CD4-positive, alpha-beta memory T cell (primary cell): ENCODE data around the gene HM13. TPM values are rescaled to one million over a fixed set of nuclear protein-coding genes. Genes with fewer than 3 reads are reported as not detected.
A peak's percentile ranks its signal among the peaks of the same experiment; 100 is the strongest.

Experiments
- CTCF ChIA-PET: fragments of 350-600 bp; sonication (Branson Sonifier 250); formaldehyde crosslinking; loops from one replicate; lab custom pipeline; 2021; ENCODE audit warnings: inconsistent platforms; ENCODE audit not compliant: partially characterized antibody; lab: Charles Lee
- POLR2A ChIA-PET: fragments of 350-600 bp; sonication (Branson Sonifier 250); formaldehyde crosslinking; loops from one replicate; lab custom pipeline; 2021; ENCODE audit not compliant: partially characterized antibody; lab: Charles Lee
- DNase-seq, 5 donors: peaks; one replicate each; pipeline versions ENCODE4 v3.0.0 to v3.0.0-alpha.2; 2020 to 2022; ENCODE audit warnings: mixed read lengths in 1 of 5
- H3K27ac ChIP-seq: one replicate; pipeline ENCODE4 v1.7.0; 2013; ENCODE audit warnings: low read depth, low read length
- H3K27me3 ChIP-seq: 2 replicates; pipeline ENCODE4 v1.7.0; 2013; ENCODE audit warnings: mild to moderate bottlenecking, low read length, moderate library complexity; ENCODE audit not compliant: insufficient read depth
- H3K36me3 ChIP-seq: 2 replicates; pipeline ENCODE4 v1.7.0; 2013; ENCODE audit warnings: mild to moderate bottlenecking, low read length, moderate library complexity; ENCODE audit not compliant: insufficient read depth
- H3K4me1 ChIP-seq: 2 replicates; pipeline ENCODE4 v1.7.0; 2013; ENCODE audit warnings: mild to moderate bottlenecking, low read length, moderate library complexity; ENCODE audit not compliant: insufficient read depth
- H3K4me3 ChIP-seq, 2 donors: one replicate each; pipeline ENCODE4 v1.7.0; 2013; ENCODE audit warnings: low read length in 2 of 2, mild to moderate bottlenecking in 1 of 2
- H3K9me3 ChIP-seq, 2 donors: one replicate each; pipeline ENCODE4 v1.7.0; 2013; ENCODE audit warnings: low read length in 2 of 2, control low read depth in 1 of 2; ENCODE audit not compliant: control insufficient read depth in 1 of 2
- H3K27ac Mint-ChIP-seq, 7 donors: one replicate each; pipeline ENCODE4 v1.8.0; 2020 to 2021; ENCODE audit warnings: mixed read lengths in 7 of 7, mild to moderate bottlenecking in 6 of 7, inconsistent platforms in 3 of 7, moderate library complexity in 3 of 7
- H3K27me3 Mint-ChIP-seq, 2 donors: one replicate each; pipeline ENCODE4 v1.8.0; 2020 to 2021; ENCODE audit warnings: mixed read lengths in 2 of 2
- H3K36me3 Mint-ChIP-seq, 2 donors: one replicate each; pipeline ENCODE4 v1.8.0; 2020 to 2021; ENCODE audit warnings: mixed read lengths in 2 of 2, inconsistent platforms in 1 of 2, mild to moderate bottlenecking in 1 of 2
- H3K4me1 Mint-ChIP-seq, 4 donors: one replicate each; pipeline ENCODE4 v1.8.0; 2020 to 2021; ENCODE audit warnings: mixed read lengths in 4 of 4, mild to moderate bottlenecking in 1 of 4
- H3K4me3 Mint-ChIP-seq, 8 donors: one replicate each; pipeline ENCODE4 v1.8.0; 2020 to 2021; ENCODE audit warnings: mixed read lengths in 8 of 8, mild to moderate bottlenecking in 7 of 8, moderate library complexity in 6 of 8, inconsistent platforms in 3 of 8
- H3K9me3 Mint-ChIP-seq, 8 donors: one replicate each; pipeline ENCODE4 v1.8.0; 2020 to 2021; ENCODE audit warnings: mixed read lengths in 8 of 8, mild to moderate bottlenecking in 5 of 8, inconsistent platforms in 3 of 8, moderate library complexity in 1 of 8
- intact Hi-C: fragments of 100-400 bp; cut with micrococcal nuclease; formaldehyde crosslinking; loops from one replicate; pipeline ENCODE4 v1.15.1; 2023
- polyA plus RNA-seq, 2 donors: library from polyadenylated mRNA; unstranded; fragments of 300-500 nt; fragmentation: Illumina TruSeq; gene quantifications; one replicate each; pipeline ENCODE4 v1.2.3, GENCODE V29; 2021
- total RNA-seq, 2 experiments: library from RNA; stranded (reverse); gene quantifications; one replicate each; pipeline ENCODE4 v1.2.3, GENCODE V29; 2021

The HM13 gene
- total and polyA plus RNA-seq, 4 experiments from 2014 or later, result 133 to 171 (median 161) TPM

GRCh38 chr20:31475472-31476293, 38.6 kb upstream of the HM13 start:
- ChIA-PET POLR2A (no interaction called here), CTCF (interaction anchor here (1.2 kb wide), 1 partner anchor 15 kb away, joined by 5 read pairs; no protein-coding TSS in a partner anchor)
- no peaks in the 10 kb centered on the region for H3K36me3 ChIP-seq
- no peak overlapping the region for H3K27ac ChIP-seq
- Mint-ChIP-seq H3K4me3 (peak overlapping the region in 1 of 8 donors; percentile 17), H3K27me3 (peaks cover 28 to 36% of the 10 kb centered on the region in 2 donors), H3K27ac (no peak overlapping the region), H3K4me1 (peaks cover 0 to 9% (median 5%) of the 10 kb centered on the region in 4 donors), H3K9me3 (peaks cover 0 to 4% (median 2%) of the 10 kb centered on the region in 8 donors), H3K36me3 (peaks cover 0 to 4% of the 10 kb centered on the region in 2 donors)
- intact Hi-C loops, result no loop called here
- H3K4me1 ChIP-seq, result no peaks in the 10 kb centered on the region
- DNase-seq, result no peak
- no peak overlapping the region for H3K4me3 ChIP-seq
- no peaks in the 10 kb centered on the region for H3K9me3 ChIP-seq
- peaks cover 7% of the 10 kb centered on the region for H3K27me3 ChIP-seq

GRCh38 chr20:31476294-31476585, 38.0 kb upstream of the HM13 start:
- intact Hi-C loops, result no loop called here
- Histone ChIP-seq H3K27ac (no peak overlapping the region), H3K27me3 (peaks cover 7% of the 10 kb centered on the region), H3K4me3 (no peak overlapping the region), H3K36me3 (no peaks in the 10 kb centered on the region), H3K4me1 (no peaks in the 10 kb centered on the region), H3K9me3 (no peaks in the 10 kb centered on the region)
- no peak for DNase-seq
- peaks cover 0 to 4% (median 2%) of the 10 kb centered on the region in 8 donors for H3K9me3 Mint-ChIP-seq
- H3K4me3 Mint-ChIP-seq, result no peak overlapping the region
- peaks cover 0 to 9% (median 5%) of the 10 kb centered on the region in 4 donors for H3K4me1 Mint-ChIP-seq
- H3K27me3 Mint-ChIP-seq, result peaks cover 28 to 37% of the 10 kb centered on the region in 2 donors
- peaks cover 0 to 4% of the 10 kb centered on the region in 2 donors for H3K36me3 Mint-ChIP-seq
- POLR2A ChIA-PET, result no interaction called here
- CTCF ChIA-PET, result interaction anchor here (1.2 kb wide), 1 partner anchor 15 kb away, joined by 5 read pairs; no protein-coding TSS in a partner anchor
- no peak overlapping the region for H3K27ac Mint-ChIP-seq

GRCh38 chr20:31476643-31477215, 37.5 kb upstream of the HM13 start:
- Histone ChIP-seq H3K27ac (no peak overlapping the region), H3K9me3 (no peaks in the 10 kb centered on the region), H3K36me3 (no peaks in the 10 kb centered on the region), H3K4me3 (no peak overlapping the region), H3K27me3 (peaks cover 7% of the 10 kb centered on the region), H3K4me1 (no peaks in the 10 kb centered on the region)
- Mint-ChIP-seq H3K27me3 (peaks cover 28 to 42% of the 10 kb centered on the region in 2 donors), H3K27ac (no peak overlapping the region), H3K36me3 (peaks cover 0 to 4% of the 10 kb centered on the region in 2 donors), H3K9me3 (peaks cover 0 to 4% (median 2%) of the 10 kb centered on the region in 8 donors), H3K4me3 (no peak overlapping the region), H3K4me1 (peaks cover 0 to 9% (median 5%) of the 10 kb centered on the region in 4 donors)
- CTCF ChIA-PET, result interaction anchor here (1.2 kb wide), 1 partner anchor 16 kb away, joined by 5 read pairs; no protein-coding TSS in a partner anchor
- intact Hi-C loops, result no loop called here
- POLR2A ChIA-PET, result no interaction called here
- no peak for DNase-seq

GRCh38 chr20:31484001-31484400, 30.2 kb upstream of the HM13 start:
- H3K27me3 ChIP-seq, result no peaks in the 10 kb centered on the region
- ChIA-PET POLR2A (no interaction called here), CTCF (interaction anchor here (1.3 kb wide), 1 partner anchor 19 kb away, joined by 7 read pairs; no protein-coding TSS in a partner anchor)
- no peak overlapping the region for H3K27ac Mint-ChIP-seq
- H3K4me1 Mint-ChIP-seq, result peaks cover 0 to 6% (median 4%) of the 10 kb centered on the region in 4 donors
- no peak overlapping the region for H3K27ac ChIP-seq
- peaks cover 0 to 5% (median 0%) of the 10 kb centered on the region in 8 donors for H3K9me3 Mint-ChIP-seq
- no peaks in the 10 kb centered on the region for H3K36me3 ChIP-seq
- no peaks in the 10 kb centered on the region for H3K36me3 Mint-ChIP-seq
- H3K9me3 ChIP-seq, result no peaks in the 10 kb centered on the region
- H3K4me1 ChIP-seq, result no peaks in the 10 kb centered on the region
- DNase-seq, result peak in 3 of 5 donors; percentile 6 to 12 (median 8)
- H3K27me3 Mint-ChIP-seq, result peaks cover 12 to 16% of the 10 kb centered on the region in 2 donors
- no peak overlapping the region for H3K4me3 ChIP-seq
- intact Hi-C loops, result no loop called here
- no peak overlapping the region for H3K4me3 Mint-ChIP-seq

- ChIA-PET CTCF (interaction anchor here (3.7 kb wide), 1 partner anchor 17 kb away, joined by 20 read pairs; no protein-coding TSS in a partner anchor), POLR2A (no interaction called here)
- Histone ChIP-seq H3K4me1 (no peaks in the 10 kb centered on the region), H3K27me3 (no peaks in the 10 kb centered on the region), H3K27ac (no peak overlapping the region), H3K9me3 (no peaks in the 10 kb centered on the region), H3K36me3 (no peaks in the 10 kb centered on the region), H3K4me3 (no peak overlapping the region)
- Mint-ChIP-seq H3K9me3 (peaks cover 0 to 5% (median 0%) of the 10 kb centered on the region in 8 donors), H3K27ac (no peak overlapping the region), H3K4me1 (peaks cover 0 to 6% (median 4%) of the 10 kb centered on the region in 4 donors), H3K4me3 (no peak overlapping the region), H3K36me3 (no peaks in the 10 kb centered on the region), H3K27me3 (peaks cover 13 to 16% of the 10 kb centered on the region in 2 donors)
- intact Hi-C loops, result no loop called here
- no peak for DNase-seq
These were observed 28.5 kb upstream of the HM13 start for GRCh38 chr20:31485450-31486339.

- CTCF ChIA-PET, result interaction anchor here (3.7 kb wide), 1 partner anchor 14 kb away, joined by 20 read pairs; no protein-coding TSS in a partner anchor
- POLR2A ChIA-PET, result no interaction called here
These were observed 26.1 kb upstream of the HM13 start for GRCh38 chr20:31488115-31488514.

More at GRCh38 chr20:31488115-31488514, 26.1 kb upstream of the HM13 start:
- peaks cover 0 to 6% (median 4%) of the 10 kb centered on the region in 4 donors for H3K4me1 Mint-ChIP-seq
- Histone ChIP-seq H3K4me1 (no peaks in the 10 kb centered on the region), H3K9me3 (no peaks in the 10 kb centered on the region), H3K4me3 (no peak overlapping the region), H3K27me3 (no peaks in the 10 kb centered on the region), H3K36me3 (no peaks in the 10 kb centered on the region), H3K27ac (no peak overlapping the region)
- no peak for DNase-seq
- intact Hi-C loops, result no loop called here
- no peaks in the 10 kb centered on the region for H3K36me3 Mint-ChIP-seq
- H3K9me3 Mint-ChIP-seq, result peaks cover 0 to 4% (median 0%) of the 10 kb centered on the region in 8 donors
- no peak overlapping the region for H3K27ac Mint-ChIP-seq
- H3K4me3 Mint-ChIP-seq, result no peak overlapping the region
- peaks cover 10 to 14% of the 10 kb centered on the region in 2 donors for H3K27me3 Mint-ChIP-seq
